Fibroblast of skin of right quadriceps (primary cell): ENCODE data around the gene TRAF6.
A peak's percentile ranks its signal among the peaks of the same experiment; 100 is the strongest.
"Not testable (repeated sequence)": the region's sequence is repeated elsewhere in the genome, so short reads cannot be mapped to it uniquely, and the experiment has no call there.

Experiments
- DNase-seq: peaks from one replicate; pipeline ENCODE4 v3.0.0-alpha.2; 2013

The TRAF6 gene

GRCh38 chr11:36509694-36510593, at the start of gene TRAF6:
Gene TRAF6, minus strand, starts transcription at chr11:36510272. Its CDS starts 8,757 bp downstream, at chr11:36501515.
- DNase-seq, result peak; percentile 83

- no peak for DNase-seq
Observed at GRCh38 chr11:36558571-36559413, 48.7 kb upstream of the TRAF6 start.

DNA sequence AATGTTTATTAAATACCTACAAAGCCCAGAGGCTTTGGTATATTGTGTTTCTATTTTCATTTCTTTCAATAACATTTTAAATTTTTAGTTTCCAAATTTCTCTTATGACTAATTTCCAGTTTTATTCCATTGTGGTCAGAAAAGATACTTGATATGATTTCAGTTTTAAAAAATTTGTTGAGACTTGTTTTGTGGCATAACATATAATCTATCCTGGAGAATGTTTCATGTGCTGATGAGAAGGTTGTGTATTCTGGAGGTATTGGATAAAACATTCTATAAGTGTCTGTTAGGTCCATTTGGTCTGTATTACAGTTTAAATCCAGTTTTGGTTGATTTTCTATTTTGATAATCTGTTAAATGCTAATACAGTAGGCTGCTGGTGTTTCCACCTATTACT, 47.9 kb upstream of the TRAF6 start:
- DNase-seq, result no peak

DNA sequence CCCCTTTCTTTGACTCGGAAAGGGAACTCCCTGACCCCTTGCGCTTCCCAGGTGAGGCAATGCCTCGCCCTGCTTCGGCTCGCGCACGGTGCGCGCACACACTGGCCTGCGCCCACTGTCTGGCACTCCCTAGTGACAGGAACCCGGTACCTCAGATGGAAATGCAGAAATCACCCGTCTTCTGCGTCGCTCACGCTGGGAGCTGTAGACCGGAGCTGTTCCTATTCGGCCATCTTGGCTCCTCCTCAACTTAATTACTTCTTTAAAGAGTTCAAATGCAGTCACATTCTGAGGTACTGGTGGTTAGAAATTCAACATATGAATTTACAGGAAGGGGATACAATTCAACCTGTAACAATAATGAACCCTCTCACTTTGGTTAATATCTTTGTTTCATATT, 47.3 kb upstream of the TRAF6 start:
- DNase-seq, result not testable (repeated sequence)

GRCh38 chr11:36550385-36551115, 40.5 kb upstream of the TRAF6 start:
- no peak for DNase-seq

- peak; percentile 15 for DNase-seq
Observed at GRCh38 chr11:36540998-36541397, 30.9 kb upstream of the TRAF6 start.

- DNase-seq, result no peak
Observed at GRCh38 chr11:36534276-36534840, 24.3 kb upstream of the TRAF6 start.

- no peak for DNase-seq
Observed at GRCh38 chr11:36532941-36533601, 23.0 kb upstream of the TRAF6 start.

DNA sequence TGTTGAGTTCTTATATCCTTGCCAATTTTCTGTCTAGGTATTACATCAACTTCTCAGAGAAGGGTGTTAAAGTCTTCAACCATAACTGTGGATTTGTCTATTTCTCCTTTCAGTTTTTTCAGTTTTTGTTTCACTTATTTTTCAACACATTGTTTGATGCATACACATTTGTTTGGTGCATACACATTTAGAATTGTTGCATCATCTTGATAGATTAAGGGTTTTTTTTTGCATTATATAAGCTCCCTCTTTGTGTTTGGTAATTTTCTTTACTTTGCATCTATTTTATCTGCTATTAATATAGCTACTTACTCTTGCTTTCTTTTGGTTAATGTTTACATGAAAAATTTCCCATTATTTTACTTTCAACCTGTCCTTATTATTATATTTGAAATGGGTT, 20.8 kb upstream of the TRAF6 start:
- DNase-seq, result no peak

DNA sequence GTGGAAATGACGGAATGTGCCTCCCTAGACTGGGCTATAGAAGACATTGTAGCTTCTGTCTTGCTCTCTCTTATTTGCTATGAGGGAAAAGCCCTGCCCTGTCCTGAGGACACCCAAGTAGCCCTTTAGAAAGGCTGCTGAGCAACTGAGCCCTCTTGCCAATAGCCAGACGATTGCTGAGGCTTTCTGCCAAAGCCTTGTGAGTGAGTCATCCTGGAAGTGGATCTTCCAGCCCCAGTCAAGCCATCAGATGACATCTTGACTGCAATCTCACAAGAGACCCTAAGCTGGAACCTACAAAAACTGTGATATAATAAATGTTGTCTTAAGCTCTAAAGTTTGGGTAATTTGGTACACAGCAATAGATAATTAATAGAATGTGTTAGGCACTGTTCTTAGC, 3.9 kb upstream of the TRAF6 start:
- DNase-seq, result no peak

GRCh38 chr11:36512016-36512415, 1.9 kb upstream of the TRAF6 start:
- no peak for DNase-seq

- DNase-seq, result not testable (repeated sequence)
Observed at GRCh38 chr11:36511062-36511461, 990 bp upstream of the TRAF6 start.

- peak; percentile 46 for DNase-seq
Observed at GRCh38 chr11:36510594-36510942, 496 bp upstream of the TRAF6 start.

- peak; percentile 19 for DNase-seq
Observed at GRCh38 chr11:36509201-36509639, 852 bp downstream of the TRAF6 start.

- no peak for DNase-seq
Observed at GRCh38 chr11:36508743-36509142, 1.3 kb downstream of the TRAF6 start.

DNA sequence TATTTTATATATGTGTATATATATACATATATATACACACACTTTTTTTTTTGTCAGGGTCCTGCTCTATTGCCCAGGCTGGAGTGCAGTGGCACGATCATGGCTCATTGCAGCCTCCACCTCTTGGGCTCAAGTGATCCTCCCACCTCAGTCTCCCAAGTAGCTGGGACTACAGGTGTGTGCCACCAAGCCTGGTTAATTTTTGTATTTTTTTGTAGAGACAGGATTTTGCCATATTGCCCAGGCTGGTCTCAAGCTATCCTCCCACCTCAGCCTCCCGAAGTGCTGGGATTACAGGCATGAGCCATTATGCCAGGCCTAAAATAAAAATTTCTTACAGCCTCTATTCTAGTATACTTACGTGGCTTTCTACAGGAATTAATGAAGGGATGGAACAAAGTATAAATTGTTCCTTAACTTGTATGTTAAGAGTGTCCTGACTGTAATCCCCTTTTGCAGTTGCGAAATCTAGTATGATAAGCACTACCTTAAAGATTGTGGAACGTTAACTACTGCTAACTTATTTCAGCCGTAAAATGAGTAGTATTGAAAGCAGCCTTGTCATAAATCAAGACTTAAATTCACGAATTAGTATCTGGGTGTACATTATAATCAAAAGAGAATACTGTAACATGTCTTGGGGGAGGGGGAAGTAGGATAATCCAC, 2.1 kb downstream of the TRAF6 start:
- DNase-seq, result no peak

GRCh38 chr11:36501236-36501635, 8.8 kb downstream of the TRAF6 start:
- DNase-seq, result no peak

DNA sequence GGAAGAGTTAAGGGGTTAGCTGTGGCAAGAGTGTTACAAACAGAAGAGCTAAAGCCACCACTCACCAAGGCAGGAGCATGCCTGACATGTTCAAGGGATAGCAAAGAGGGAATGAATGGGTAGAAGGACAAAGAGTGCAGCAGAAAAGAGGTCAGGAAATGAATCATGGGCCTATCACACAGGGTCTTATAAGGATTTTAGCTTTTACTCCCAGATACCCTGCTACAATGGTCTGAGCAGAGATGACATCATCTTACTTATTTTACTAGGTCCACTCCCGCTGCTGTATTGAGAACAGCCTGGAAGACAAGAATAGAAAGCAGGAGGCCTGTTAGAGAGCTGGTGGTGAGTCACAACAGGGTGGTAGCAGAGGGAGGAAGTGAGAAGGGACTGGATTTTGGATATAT, 9.8 kb downstream of the TRAF6 start:
- peak; percentile 92 for DNase-seq

- no peak for DNase-seq
Observed at GRCh38 chr11:36499315-36499714, 10.8 kb downstream of the TRAF6 start.

- no peak for DNase-seq
Observed at GRCh38 chr11:36498721-36499120, 11.4 kb downstream of the TRAF6 start.

GRCh38 chr11:36493332-36493731, 16.7 kb downstream of the TRAF6 start:
- no peak for DNase-seq
